Neural cell (in vitro differentiated cells): ENCODE measurements around the gene NOP14. TPM values are rescaled to one million over a fixed set of nuclear protein-coding genes. Genes with fewer than 3 reads are reported as not detected.

Experiments
- H2AFZ ChIP-seq: fragments of 200-600, 300-800 bp; sonication (generic), shearing (Covaris generic); 2 replicates; pipeline ENCODE4 v1.6.0; 2014; ENCODE audit warnings: low read depth, mild to moderate bottlenecking, antibody characterized with exemption, low read length, moderate library complexity
- H3F3A ChIP-seq: fragments of 200-600 bp; shearing (Covaris generic); 2 replicates; pipeline ENCODE4 v1.6.1; 2016; ENCODE audit warnings: mild to moderate bottlenecking, moderate library complexity, mixed read lengths, antibody characterized with exemption, low read length; ENCODE audit not compliant: insufficient read depth, poor library complexity, severe bottlenecking
- H3K27ac ChIP-seq: fragments of 200-600, 300-800 bp; sonication (generic), shearing (Covaris generic); 2 replicates; pipeline ENCODE4 v1.5.1; 2014; ENCODE audit warnings: mild to moderate bottlenecking, low read length, moderate library complexity
- H3K27me3 ChIP-seq: fragments of 300-800, 200-600 bp; sonication (generic), shearing (Covaris generic); 2 replicates; pipeline ENCODE4 v1.6.0; 2014; ENCODE audit warnings: mild to moderate bottlenecking, low read depth, low read length, moderate library complexity; ENCODE audit not compliant: insufficient read depth
- H3K36me3 ChIP-seq: fragments of 300-800, 200-600 bp; sonication (generic), shearing (Covaris generic); 2 replicates; pipeline ENCODE4 v1.5.1; 2014; ENCODE audit warnings: mild to moderate bottlenecking, antibody characterized with exemption, low read length, moderate library complexity; ENCODE audit not compliant: insufficient read depth
- H3K4me2 ChIP-seq: fragments of 300-800, 200-600 bp; sonication (generic), shearing (Covaris generic); 2 replicates; pipeline ENCODE4 v1.6.0; 2014; ENCODE audit warnings: mild to moderate bottlenecking, low read length
- H3K4me3 ChIP-seq: fragments of 300-800, 200-600 bp; sonication (generic), shearing (Covaris generic); 2 replicates; pipeline ENCODE4 v1.5.1; 2014; ENCODE audit warnings: mild to moderate bottlenecking, low read length, moderate library complexity
- H3K79me2 ChIP-seq: fragments of 200-600 bp; shearing (Covaris generic); replicated peaks from 2 replicates; pipeline ENCODE4 v1.6.0; 2014; ENCODE audit warnings: mild to moderate bottlenecking, low read length, moderate library complexity; ENCODE audit not compliant: insufficient read depth
- H3K9ac ChIP-seq: fragments of 300-800, 200-600 bp; sonication (generic), shearing (Covaris generic); 2 replicates; pipeline ENCODE4 v1.6.1; 2016; ENCODE audit warnings: mild to moderate bottlenecking, low read length, mixed read lengths
- H3K9me2 ChIP-seq: fragments of 200-600 bp; shearing (Covaris generic); 2 replicates; pipeline ENCODE4 v1.6.1; 2016; ENCODE audit warnings: mild to moderate bottlenecking, low read length, mixed read lengths; ENCODE audit not compliant: insufficient read depth
- H3K9me3 ChIP-seq: fragments of 200-600, 300-800 bp; sonication (generic), shearing (Covaris generic); 2 replicates; pipeline ENCODE4 v1.6.1; 2016; ENCODE audit warnings: mild to moderate bottlenecking, mixed run types, low read length, moderate library complexity, mixed read lengths
- H4K20me1 ChIP-seq: fragments of 200-600 bp; shearing (Covaris generic); 2 replicates; pipeline ENCODE4 v1.6.1; 2016; ENCODE audit warnings: mild to moderate bottlenecking, mixed run types; ENCODE audit not compliant: insufficient read depth
- CTCF ChIP-seq: fragments of 450-650 bp; IDR thresholded peaks from 2 replicates; pipeline ENCODE4 v1.5.1; 2014; ENCODE audit warnings: antibody characterized with exemption, mild to moderate bottlenecking, moderate library complexity; ENCODE audit not compliant: poor library complexity, severe bottlenecking
- EP300 ChIP-seq: fragments of 450-650 bp; conservative IDR thresholded peaks from 2 replicates; pipeline ENCODE4 v1.6.1; 2014; ENCODE audit warnings: antibody characterized with exemption, mild to moderate bottlenecking, moderate library complexity; ENCODE audit not compliant: poor library complexity, severe bottlenecking
- EZH2 ChIP-seq: fragments of 200-600, 300-800 bp; shearing (Covaris generic), sonication (generic); IDR thresholded peaks from 2 replicates; pipeline ENCODE4 v1.6.1; 2014; ENCODE audit warnings: antibody characterized with exemption, low read length, borderline replicate concordance, mild to moderate bottlenecking; ENCODE audit not compliant: insufficient read depth, poor library complexity, severe bottlenecking
- MXI1 ChIP-seq: fragments of 450-650 bp; conservative IDR thresholded peaks from 2 replicates; pipeline ENCODE4 v1.6.1; 2014; ENCODE audit warnings: antibody characterized with exemption, mild to moderate bottlenecking; ENCODE audit not compliant: poor library complexity, severe bottlenecking
- POLR2AphosphoS5 ChIP-seq: IDR thresholded peaks from 2 replicates; pipeline ENCODE4 v1.6.1; 2012
- RAD21 ChIP-seq: fragments of 450-650 bp; conservative IDR thresholded peaks from 2 replicates; pipeline ENCODE4 v1.6.1; 2014; ENCODE audit warnings: antibody characterized with exemption, mild to moderate bottlenecking, moderate library complexity
- REST ChIP-seq: IDR thresholded peaks from 2 replicates; pipeline ENCODE4 v1.6.1; 2012; ENCODE audit warnings: borderline replicate concordance
- SMC3 ChIP-seq: fragments of 450-650 bp; conservative IDR thresholded peaks from 2 replicates; pipeline ENCODE4 v1.6.1; 2014; ENCODE audit warnings: antibody characterized with exemption, mild to moderate bottlenecking, moderate library complexity; ENCODE audit not compliant: poor library complexity
- TAF1 ChIP-seq: IDR thresholded peaks from 2 replicates; pipeline ENCODE4 v1.6.1; 2012; ENCODE audit warnings: low read depth
- polyA minus RNA-seq: library from RNA; depleted of rRNA, polyadenylated mRNA; stranded (reverse); fragments of >200 nt; gene quantifications from 2 replicates; pipeline ENCODE4 v1.2.3, GENCODE V29; 2014
- polyA plus RNA-seq: library from polyadenylated mRNA; depleted of rRNA; stranded (reverse); fragments of >200 nt; gene quantifications from 2 replicates; pipeline ENCODE4 v1.2.3, GENCODE V29; 2014

The NOP14 gene
- polyA plus RNA-seq (5.5 and 6.3 TPM in 2 replicates), polyA minus RNA-seq (11.2 and 13.4 TPM in 2 replicates)

- peak; percentile 74 for TF ChIP-seq TAF1
- TF ChIP-seq POLR2AphosphoS5 = peak; percentile 62
- peak; percentile 31 for TF ChIP-seq EP300
- TF ChIP-seq SMC3 = peak; percentile 45
- peak; percentile 98 for TF ChIP-seq MXI1
- peak; percentile 75 for TF ChIP-seq CTCF
- TF ChIP-seq EZH2 = no peak
- TF ChIP-seq RAD21 = peak; percentile 49
- peak; percentile 54 for TF ChIP-seq REST
- H3K27ac ChIP-seq = peak within 1 kb of the TSS; percentile 72
- no peaks in the 10 kb centered on the region for H3K27me3 ChIP-seq
- H3F3A ChIP-seq = no peaks in the 10 kb centered on the region
- no peaks in the 10 kb centered on the region for H3K36me3 ChIP-seq
- H3K4me2 ChIP-seq = peak within 1 kb of the TSS; percentile 89
- peak within 1 kb of the TSS; percentile 80 for H3K9ac ChIP-seq
- H3K9me3 ChIP-seq = no peaks in the 10 kb centered on the region
- peaks cover 15% of the 10 kb centered on the region for H3K79me2 ChIP-seq
- H4K20me1 ChIP-seq = no peaks in the 10 kb centered on the region
- H3K9me2 ChIP-seq = no peaks in the 10 kb centered on the region
- H3K4me3 ChIP-seq = peak within 1 kb of the TSS; percentile 97
- H2AFZ ChIP-seq = peak within 1 kb of the TSS; percentile 68
Measured at GRCh38 chr4:2963175-2963965, at the start of gene NOP14, which contains the start of gene GRK4. Gene NOP14, minus strand, starts transcription at chr4:2963406. Its CDS starts 87 bp downstream, at chr4:2963319. Gene GRK4, plus strand, starts transcription at chr4:2963571. Its CDS starts 500 bp downstream, at chr4:2964071.

GRCh38 chr4:3011456-3012220, 48.4 kb upstream of the NOP14 start:
- Histone ChIP-seq H3K9me3 (no peaks in the 10 kb centered on the region), H3F3A (no peaks in the 10 kb centered on the region), H3K27ac (no peak overlapping the region), H2AFZ (no peak overlapping the region), H3K4me3 (no peak overlapping the region), H3K4me2 (no peak overlapping the region), H3K9me2 (no peaks in the 10 kb centered on the region), H3K9ac (no peak overlapping the region), H3K79me2 (no peaks in the 10 kb centered on the region), H4K20me1 (no peaks in the 10 kb centered on the region), H3K27me3 (no peaks in the 10 kb centered on the region), H3K36me3 (no peaks in the 10 kb centered on the region)
- no peak for TF ChIP-seq MXI1
- no peak for TF ChIP-seq CTCF
- TF ChIP-seq POLR2AphosphoS5 = no peak
- TF ChIP-seq SMC3 = no peak
- TF ChIP-seq REST = no peak
- TF ChIP-seq TAF1 = no peak
- no peak for TF ChIP-seq RAD21
- TF ChIP-seq EZH2 = no peak
- no peak for TF ChIP-seq EP300
